Progenitor cell of endocrine pancreas (in vitro differentiated cells): ENCODE results near the gene KCNE2. TPM values are rescaled to one million over a fixed set of nuclear protein-coding genes. Genes with fewer than 3 reads are reported as not detected.

Experiments
- DNase-seq: peaks from one replicate; pipeline ENCODE4 v3.0.0; 2021; ENCODE audit warnings: low spot score; ENCODE audit not compliant: unreplicated experiment
- H3K27ac Mint-ChIP-seq: 2 replicates; pipeline ENCODE4 v1.8.0; 2021; ENCODE audit warnings: mild to moderate bottlenecking, moderate library complexity, mixed read lengths
- H3K27me3 Mint-ChIP-seq: 2 replicates; pipeline ENCODE4 v1.8.0; 2021; ENCODE audit warnings: mixed read lengths
- H3K36me3 Mint-ChIP-seq: 2 replicates; pipeline ENCODE4 v1.8.0; 2022; ENCODE audit warnings: mixed read lengths; ENCODE audit not compliant: insufficient read depth
- H3K4me1 Mint-ChIP-seq: 2 replicates; pipeline ENCODE4 v1.8.0; 2021; ENCODE audit warnings: low read depth, mixed read lengths
- H3K4me3 Mint-ChIP-seq: 2 replicates; pipeline ENCODE4 v1.8.0; 2021; ENCODE audit warnings: low read depth, mild to moderate bottlenecking, moderate library complexity, mixed read lengths
- H3K9me3 Mint-ChIP-seq: 2 replicates; pipeline ENCODE4 v1.8.0; 2021; ENCODE audit warnings: low read depth, mixed read lengths
- total RNA-seq: library from RNA; stranded (reverse); gene quantifications from 2 replicates; pipeline ENCODE4 v1.2.1, GENCODE V29; 2021
- TF ChIP-seq, protein P1 (sequence below): fragments of 200-600 bp; sonication (generic); IDR thresholded peaks from one replicate; pipeline ENCODE4 v1.5.0; 2021; ENCODE audit warnings: antibody characterized with exemption, mild to moderate bottlenecking; ENCODE audit not compliant: unreplicated experiment

The KCNE2 gene
- total RNA-seq, 1 donor from 2014 or later: 0.55 TPM

DNA sequence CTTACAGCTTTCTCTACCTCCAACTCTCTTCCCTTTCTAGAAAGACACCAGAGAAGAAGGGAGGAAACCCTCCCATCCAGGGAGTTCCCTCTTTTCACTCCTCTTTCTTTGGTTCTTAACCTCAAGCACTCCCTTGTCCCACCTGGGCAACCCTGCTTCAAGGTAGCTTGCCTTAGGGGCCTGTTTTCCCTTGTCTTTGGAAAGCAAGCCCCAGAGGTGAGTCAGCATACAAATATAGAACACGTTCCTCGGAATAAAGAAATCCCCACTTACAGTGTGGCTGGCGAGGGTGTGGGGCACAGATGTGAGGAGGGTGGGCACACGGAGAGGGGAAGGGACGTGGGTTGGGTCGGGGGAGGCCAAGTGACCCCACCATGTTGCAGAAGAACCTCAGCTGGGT is 26.1 kb upstream of the KCNE2 start:
- no peaks in the 10 kb centered on the region for H3K36me3 Mint-ChIP-seq
- no peak overlapping the region for H3K4me3 Mint-ChIP-seq
- peaks cover 2% of the 10 kb centered on the region for H3K27me3 Mint-ChIP-seq
- TF ChIP-seq, protein P1, sequence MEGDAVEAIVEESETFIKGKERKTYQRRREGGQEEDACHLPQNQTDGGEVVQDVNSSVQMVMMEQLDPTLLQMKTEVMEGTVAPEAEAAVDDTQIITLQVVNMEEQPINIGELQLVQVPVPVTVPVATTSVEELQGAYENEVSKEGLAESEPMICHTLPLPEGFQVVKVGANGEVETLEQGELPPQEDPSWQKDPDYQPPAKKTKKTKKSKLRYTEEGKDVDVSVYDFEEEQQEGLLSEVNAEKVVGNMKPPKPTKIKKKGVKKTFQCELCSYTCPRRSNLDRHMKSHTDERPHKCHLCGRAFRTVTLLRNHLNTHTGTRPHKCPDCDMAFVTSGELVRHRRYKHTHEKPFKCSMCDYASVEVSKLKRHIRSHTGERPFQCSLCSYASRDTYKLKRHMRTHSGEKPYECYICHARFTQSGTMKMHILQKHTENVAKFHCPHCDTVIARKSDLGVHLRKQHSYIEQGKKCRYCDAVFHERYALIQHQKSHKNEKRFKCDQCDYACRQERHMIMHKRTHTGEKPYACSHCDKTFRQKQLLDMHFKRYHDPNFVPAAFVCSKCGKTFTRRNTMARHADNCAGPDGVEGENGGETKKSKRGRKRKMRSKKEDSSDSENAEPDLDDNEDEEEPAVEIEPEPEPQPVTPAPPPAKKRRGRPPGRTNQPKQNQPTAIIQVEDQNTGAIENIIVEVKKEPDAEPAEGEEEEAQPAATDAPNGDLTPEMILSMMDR: no peak
- H3K27ac Mint-ChIP-seq: no peak overlapping the region
- peaks cover 2% of the 10 kb centered on the region for H3K4me1 Mint-ChIP-seq
- no peaks in the 10 kb centered on the region for H3K9me3 Mint-ChIP-seq
- no peak for DNase-seq

DNA sequence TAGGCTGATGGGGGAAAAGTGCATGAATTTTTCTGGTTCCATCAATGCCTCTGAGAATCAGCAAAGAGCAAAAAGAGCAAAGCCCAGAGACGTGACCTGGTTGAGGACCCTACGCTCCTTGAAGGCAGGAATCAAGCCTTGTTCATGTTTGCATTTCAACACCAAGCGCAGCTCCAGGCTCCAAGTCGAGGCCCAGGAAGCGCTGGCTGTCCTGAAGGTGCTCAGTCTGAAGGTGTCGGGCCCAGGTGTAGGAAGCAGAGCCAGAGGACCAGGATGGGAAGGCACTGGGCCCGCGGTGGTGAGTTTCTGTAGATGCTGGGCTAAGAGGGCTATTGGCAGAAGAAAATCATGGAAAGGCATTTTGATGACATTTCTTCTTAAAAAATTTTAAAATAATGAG is 25.6 kb upstream of the KCNE2 start:
- no peak for DNase-seq
- Mint-ChIP-seq H3K36me3 (no peaks in the 10 kb centered on the region), H3K4me3 (no peak overlapping the region), H3K9me3 (no peaks in the 10 kb centered on the region), H3K27ac (no peak overlapping the region), H3K4me1 (no peaks in the 10 kb centered on the region), H3K27me3 (peaks cover 2% of the 10 kb centered on the region)
- TF ChIP-seq, protein P1: no peak

DNA sequence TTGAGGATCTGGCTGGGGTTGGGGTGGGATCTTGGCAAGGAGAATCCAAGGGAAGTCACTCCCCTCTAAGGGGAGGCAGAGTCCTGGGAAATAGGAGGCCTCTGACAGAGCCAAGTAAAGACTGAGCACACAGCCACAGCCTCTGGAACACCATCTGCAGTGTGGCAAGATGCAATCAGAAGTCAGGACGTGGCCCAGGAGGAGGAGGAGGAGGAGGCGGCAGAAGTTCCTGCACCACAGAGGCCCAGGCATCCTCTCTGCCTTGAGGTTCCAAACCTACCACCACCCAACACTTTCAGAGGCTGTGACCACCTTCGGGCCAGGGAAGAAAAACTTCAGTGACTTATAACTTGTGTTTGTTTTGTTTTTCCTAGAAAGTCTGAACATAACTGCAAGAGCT is 23.7 kb upstream of the KCNE2 start:
- no peak overlapping the region for H3K27ac Mint-ChIP-seq
- TF ChIP-seq, protein P1: no peak
- H3K9me3 Mint-ChIP-seq: no peaks in the 10 kb centered on the region
- H3K36me3 Mint-ChIP-seq: no peaks in the 10 kb centered on the region
- H3K4me3 Mint-ChIP-seq: no peak overlapping the region
- H3K27me3 Mint-ChIP-seq: peaks cover 2% of the 10 kb centered on the region
- no peak for DNase-seq
- H3K4me1 Mint-ChIP-seq: no peaks in the 10 kb centered on the region

DNA sequence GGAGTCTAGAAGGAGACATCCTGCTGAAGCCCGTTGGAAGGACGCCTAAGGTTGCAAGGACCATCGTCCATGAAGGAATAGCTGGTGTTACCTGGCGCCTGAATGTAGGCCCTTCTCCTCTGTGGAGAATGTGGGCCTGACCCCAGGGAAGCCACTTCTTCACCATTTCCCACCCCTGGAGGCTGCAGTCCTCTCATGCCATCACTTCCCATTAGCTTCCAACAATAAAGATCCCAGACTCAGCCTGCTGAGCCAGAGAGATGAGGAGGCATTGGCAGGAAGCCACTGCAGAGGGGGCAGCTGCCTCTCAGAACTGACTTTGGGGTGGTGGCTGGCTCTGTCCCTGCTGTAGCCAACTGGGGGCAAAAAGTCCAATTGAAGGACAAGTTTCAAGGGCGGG is 21.3 kb upstream of the KCNE2 start:
- H3K27me3 Mint-ChIP-seq: peaks cover 2% of the 10 kb centered on the region
- no peak for DNase-seq
- TF ChIP-seq, protein P1: no peak
- no peaks in the 10 kb centered on the region for H3K4me1 Mint-ChIP-seq
- H3K36me3 Mint-ChIP-seq: no peaks in the 10 kb centered on the region
- H3K9me3 Mint-ChIP-seq: no peaks in the 10 kb centered on the region
- H3K4me3 Mint-ChIP-seq: no peak overlapping the region
- H3K27ac Mint-ChIP-seq: no peak overlapping the region

DNA sequence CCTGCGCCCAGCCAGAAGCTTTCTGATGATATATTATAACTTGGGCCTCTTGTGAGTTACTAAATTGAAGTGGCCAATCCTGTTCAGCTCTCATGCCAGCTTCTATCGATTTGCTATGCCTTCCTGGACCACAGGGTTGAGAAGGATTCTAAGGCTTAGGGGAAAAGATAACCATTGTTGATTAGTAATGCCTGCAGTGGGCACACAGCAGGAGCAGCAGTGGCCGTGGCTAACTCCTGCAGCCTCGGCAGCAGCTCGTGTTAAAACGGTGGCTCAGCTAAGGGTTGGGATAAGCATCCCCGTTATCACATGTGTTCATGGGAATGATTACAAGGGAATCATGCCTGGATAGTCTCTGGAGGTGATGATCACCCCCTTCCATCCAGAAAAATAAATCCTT is 20.5 kb upstream of the KCNE2 start:
- no peak for DNase-seq
- Mint-ChIP-seq H3K4me3 (no peak overlapping the region), H3K36me3 (no peaks in the 10 kb centered on the region), H3K9me3 (no peaks in the 10 kb centered on the region), H3K4me1 (no peaks in the 10 kb centered on the region), H3K27ac (no peak overlapping the region), H3K27me3 (no peaks in the 10 kb centered on the region)
- TF ChIP-seq, protein P1: no peak
